Loucy (cell line): Measurements from ENCODE around the gene HBM.

ENCODE experiments used
- CTCF ChIP-seq: fragments of 200-600 bp; sonication (generic); conservative IDR thresholded peaks from 2 replicates; pipeline ENCODE4 v1.5.1; 2014; ENCODE audit warnings: mild to moderate bottlenecking, antibody characterized with exemption, low read length
- EZH2phosphoT487 ChIP-seq: fragments of 200-600 bp; IDR thresholded peaks from 2 replicates; pipeline ENCODE4 v1.6.1; 2018; ENCODE audit warnings: antibody characterized with exemption, mild to moderate bottlenecking, moderate library complexity, borderline replicate concordance

- TF ChIP-seq EZH2phosphoT487, result no peak
- no peak for TF ChIP-seq CTCF
Observed at GRCh38 chr16:183005-183404, 17.2 kb downstream of the HBM start.
